Measurements from ENCODE around the gene LTBP4.
A peak's percentile ranks its signal among the peaks of the same experiment; 100 is the strongest.

Gene LTBP4

DNA sequence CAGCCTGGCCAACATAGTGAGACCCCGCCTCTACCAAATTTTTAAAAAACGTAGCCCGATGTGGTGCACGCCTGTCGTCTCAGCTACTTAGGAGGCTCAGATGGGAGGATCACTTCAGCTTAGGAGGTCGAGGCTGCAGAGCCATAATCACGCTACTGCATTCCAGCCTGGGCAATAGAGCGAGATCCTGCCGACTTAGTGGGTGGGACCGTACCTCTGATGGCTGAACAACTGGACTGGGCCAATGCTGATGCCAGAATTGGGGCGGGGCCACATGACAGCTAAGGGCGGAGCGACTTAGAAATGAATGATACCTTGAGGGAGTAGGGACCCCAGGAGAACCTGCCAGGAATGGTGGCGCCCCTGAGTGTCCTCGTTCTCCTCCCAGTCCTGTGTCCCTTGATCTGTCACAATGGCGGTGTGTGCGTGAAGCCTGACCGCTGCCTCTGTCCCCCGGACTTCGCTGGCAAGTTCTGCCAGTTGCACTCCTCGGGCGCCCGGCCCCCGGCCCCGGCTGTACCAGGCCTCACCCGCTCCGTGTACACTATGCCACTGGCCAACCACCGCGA, 3.6 kb downstream of the LTBP4 start:
- peak overlapping the region; percentile 85 to 89 for H3K4me3 Mint-ChIP-seq
- no peaks in the 10 kb centered on the region for H3K9me3 Mint-ChIP-seq
- no peak for DNase-seq
- peaks cover 14% of the 10 kb centered on the region for H3K36me3 Mint-ChIP-seq (ENCODE audit: insufficient read depth)
- H3K27ac Mint-ChIP-seq = peak overlapping the region; percentile 75 to 96
- H3K27me3 Mint-ChIP-seq = peaks cover 16 to 32% of the 10 kb centered on the region in 2 donors
- H3K4me1 Mint-ChIP-seq (ENCODE audit: low read depth in 2 of 2) = peaks cover 59 to 62% of the 10 kb centered on the region in 2 donors
- ATAC-seq (replicated peaks) = no peak

GRCh38 chr19:40605216-40605971, 4.2 kb downstream of the LTBP4 start:
- Mint-ChIP-seq H3K27me3 (peaks cover 13 to 26% of the 10 kb centered on the region in 2 donors), H3K27ac (peak overlapping the region; percentile 75 to 96), H3K4me3 (peak overlapping the region; percentile 85 to 89), H3K36me3 (ENCODE audit: insufficient read depth) (peaks cover 21% of the 10 kb centered on the region), H3K4me1 (ENCODE audit: low read depth in 2 of 2) (peaks cover 64 to 68% of the 10 kb centered on the region in 2 donors), H3K9me3 (no peaks in the 10 kb centered on the region)
- peak; percentile 60 for ATAC-seq (replicated peaks)
- DNase-seq = peak; percentile 77 to 84 (median 82)

GRCh38 chr19:40607311-40608239, 6.4 kb downstream of the LTBP4 start:
- H3K27ac Mint-ChIP-seq = peak overlapping the region; percentile 7 to 68
- peak overlapping the region; percentile 85 to 89 for H3K4me3 Mint-ChIP-seq
- DNase-seq = no peak
- peaks cover 25% of the 10 kb centered on the region for H3K36me3 Mint-ChIP-seq (ENCODE audit: insufficient read depth)
- no peak for ATAC-seq (replicated peaks)
- no peaks in the 10 kb centered on the region for H3K9me3 Mint-ChIP-seq
- peaks cover 0 to 5% of the 10 kb centered on the region in 2 donors for H3K27me3 Mint-ChIP-seq
- peaks cover 64 to 69% of the 10 kb centered on the region in 2 donors for H3K4me1 Mint-ChIP-seq (ENCODE audit: low read depth in 2 of 2)

- Mint-ChIP-seq H3K9me3 (no peaks in the 10 kb centered on the region), H3K27ac (peak overlapping the region in 1 of 2 donors; percentile 84), H3K4me1 (ENCODE audit: low read depth in 2 of 2) (peaks cover 60 to 67% of the 10 kb centered on the region in 2 donors), H3K27me3 (no peaks in the 10 kb centered on the region), H3K4me3 (peak overlapping the region; percentile 56 to 89), H3K36me3 (ENCODE audit: insufficient read depth) (peaks cover 29% of the 10 kb centered on the region)
- ATAC-seq (replicated peaks) (no peak), DNase-seq (no peak)
These were observed 7.1 kb downstream of the LTBP4 start for GRCh38 chr19:40608240-40608621.

- H3K4me3 Mint-ChIP-seq = peak overlapping the region; percentile 56 to 89
- peaks cover 27% of the 10 kb centered on the region for H3K36me3 Mint-ChIP-seq (ENCODE audit: insufficient read depth)
- H3K9me3 Mint-ChIP-seq = no peaks in the 10 kb centered on the region
- peaks cover 60 to 63% of the 10 kb centered on the region in 2 donors for H3K4me1 Mint-ChIP-seq (ENCODE audit: low read depth in 2 of 2)
- H3K27me3 Mint-ChIP-seq = no peaks in the 10 kb centered on the region
- ATAC-seq (replicated peaks) (no peak), DNase-seq (no peak)
- H3K27ac Mint-ChIP-seq = peak overlapping the region; percentile 84 to 86
These were observed 7.8 kb downstream of the LTBP4 start for GRCh38 chr19:40608957-40609356.

DNA sequence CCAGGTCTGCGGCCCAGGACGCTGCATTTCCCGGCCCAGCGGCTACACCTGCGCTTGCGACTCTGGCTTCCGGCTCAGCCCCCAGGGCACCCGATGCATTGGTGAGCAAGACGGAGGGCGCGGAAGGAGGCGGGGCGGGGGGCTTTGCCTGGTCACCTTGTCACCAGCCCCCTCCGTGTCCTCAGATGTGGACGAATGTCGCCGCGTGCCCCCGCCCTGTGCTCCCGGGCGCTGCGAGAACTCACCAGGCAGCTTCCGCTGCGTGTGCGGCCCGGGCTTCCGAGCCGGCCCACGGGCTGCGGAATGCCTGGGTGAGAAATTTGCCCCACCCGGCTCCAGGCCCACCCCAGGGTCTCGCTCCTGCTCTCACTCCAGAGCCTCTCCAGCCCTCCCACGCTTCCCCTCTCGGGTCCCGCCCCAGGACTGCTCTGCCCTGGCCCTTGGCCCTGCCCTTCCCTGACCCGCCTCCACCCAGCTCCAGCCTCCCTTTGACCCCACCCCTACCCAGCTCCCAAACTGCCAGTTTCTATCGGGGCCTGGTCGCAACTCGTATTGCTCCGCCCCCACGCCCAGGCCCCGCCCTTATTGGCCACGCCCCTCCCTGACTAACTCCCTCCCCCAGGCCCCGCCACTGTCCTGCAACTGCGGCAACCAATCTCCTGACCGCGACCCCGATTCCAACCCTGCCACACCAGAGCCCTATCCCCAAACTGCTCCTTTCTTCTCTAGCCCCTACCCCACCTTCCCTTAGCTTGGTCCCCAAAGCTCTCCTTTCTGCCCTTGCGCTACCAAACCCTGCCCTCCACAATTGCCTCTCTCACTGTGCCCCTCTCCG, 8.6 kb downstream of the LTBP4 start:
- H3K4me1 Mint-ChIP-seq (ENCODE audit: low read depth in 2 of 2) = peaks cover 61 to 63% of the 10 kb centered on the region in 2 donors

DNA sequence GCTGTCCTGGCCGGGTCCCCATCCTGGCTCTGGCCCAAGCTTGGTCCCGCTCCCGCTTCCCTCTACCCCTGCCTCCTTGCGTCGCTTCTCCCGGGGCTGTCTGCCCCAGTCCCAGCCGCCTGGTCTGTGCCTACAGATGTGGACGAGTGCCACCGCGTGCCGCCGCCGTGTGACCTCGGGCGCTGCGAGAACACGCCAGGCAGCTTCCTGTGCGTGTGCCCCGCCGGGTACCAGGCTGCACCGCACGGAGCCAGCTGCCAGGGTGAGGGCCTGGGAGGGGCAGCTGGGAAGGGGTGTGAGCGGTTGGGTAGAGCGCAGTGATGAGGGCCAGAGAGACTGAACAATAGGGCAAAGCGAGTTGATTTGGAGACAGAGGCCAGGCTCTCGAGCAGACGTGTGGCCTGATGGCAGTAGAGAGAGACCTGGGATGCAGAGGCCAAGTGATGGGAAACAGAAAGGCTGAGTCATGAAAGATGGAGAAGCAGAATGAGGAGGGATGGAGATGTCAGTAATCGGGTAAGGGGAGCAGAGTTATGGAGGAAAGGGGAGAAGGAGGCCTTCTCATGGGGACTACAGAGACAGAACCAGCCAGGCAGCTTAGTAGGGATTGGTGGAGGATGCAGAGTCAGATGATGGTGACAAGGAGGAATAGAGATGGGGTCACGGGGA, 9.4 kb downstream of the LTBP4 start:
- peaks cover 61 to 63% of the 10 kb centered on the region in 2 donors for H3K4me1 Mint-ChIP-seq (ENCODE audit: low read depth in 2 of 2)
- ATAC-seq (replicated peaks) (peak; percentile 47), DNase-seq (peak; percentile 65 to 73 (median 67))
- H3K27ac Mint-ChIP-seq = peak overlapping the region; percentile 84 to 86
- peak overlapping the region; percentile 56 to 89 for H3K4me3 Mint-ChIP-seq
- no peaks in the 10 kb centered on the region for H3K27me3 Mint-ChIP-seq
- peaks cover 32% of the 10 kb centered on the region for H3K36me3 Mint-ChIP-seq (ENCODE audit: insufficient read depth)
- no peaks in the 10 kb centered on the region for H3K9me3 Mint-ChIP-seq

More for the DNA sequence above, 8.6 kb downstream of the LTBP4 start:
- DNase-seq (peak; percentile 79 to 83 (median 82)), ATAC-seq (replicated peaks) (peak; percentile 23)
- Mint-ChIP-seq H3K9me3 (no peaks in the 10 kb centered on the region), H3K4me3 (peak overlapping the region; percentile 56 to 89), H3K27ac (peak overlapping the region; percentile 84 to 86), H3K36me3 (ENCODE audit: insufficient read depth) (peaks cover 32% of the 10 kb centered on the region), H3K27me3 (no peaks in the 10 kb centered on the region)

DNA sequence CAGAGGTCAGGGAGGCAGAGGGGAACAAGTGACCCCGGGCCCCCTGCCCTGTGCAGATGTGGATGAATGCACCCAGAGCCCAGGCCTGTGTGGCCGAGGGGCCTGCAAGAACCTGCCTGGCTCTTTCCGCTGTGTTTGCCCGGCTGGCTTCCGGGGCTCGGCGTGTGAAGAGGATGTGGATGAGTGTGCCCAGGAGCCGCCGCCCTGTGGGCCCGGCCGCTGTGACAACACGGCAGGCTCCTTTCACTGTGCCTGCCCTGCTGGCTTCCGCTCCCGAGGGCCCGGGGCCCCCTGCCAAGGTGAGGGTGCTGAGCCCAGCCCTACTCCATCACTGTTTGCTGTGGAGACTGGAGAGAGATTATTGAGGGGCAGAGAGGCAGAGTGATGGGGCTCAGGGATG, 9.9 kb downstream of the LTBP4 start:
- H3K27me3 Mint-ChIP-seq = no peaks in the 10 kb centered on the region
- peaks cover 56 to 59% of the 10 kb centered on the region in 2 donors for H3K4me1 Mint-ChIP-seq (ENCODE audit: low read depth in 2 of 2)
- H3K4me3 Mint-ChIP-seq = peak overlapping the region; percentile 56 to 89
- peaks cover 35% of the 10 kb centered on the region for H3K36me3 Mint-ChIP-seq (ENCODE audit: insufficient read depth)
- peak overlapping the region; percentile 84 to 86 for H3K27ac Mint-ChIP-seq
- H3K9me3 Mint-ChIP-seq = no peaks in the 10 kb centered on the region
- ATAC-seq (replicated peaks) (peak; percentile 4), DNase-seq (peak in 1 of 3 experiments; percentile 29)

GRCh38 chr19:40611900-40612698, 10.9 kb downstream of the LTBP4 start:
- DNase-seq (no peak), ATAC-seq (replicated peaks) (no peak)
- Mint-ChIP-seq H3K27me3 (no peaks in the 10 kb centered on the region), H3K4me3 (peak overlapping the region; percentile 97 to 98), H3K4me1 (ENCODE audit: low read depth in 2 of 2) (peaks cover 54 to 60% of the 10 kb centered on the region in 2 donors), H3K27ac (peak overlapping the region; percentile 90 to 96), H3K36me3 (ENCODE audit: insufficient read depth) (peaks cover 35% of the 10 kb centered on the region), H3K9me3 (no peaks in the 10 kb centered on the region)

GRCh38 chr19:40612831-40613689, 11.9 kb downstream of the LTBP4 start:
- Mint-ChIP-seq H3K36me3 (ENCODE audit: insufficient read depth) (peaks cover 37% of the 10 kb centered on the region), H3K4me1 (ENCODE audit: low read depth in 2 of 2) (peaks cover 48 to 54% of the 10 kb centered on the region in 2 donors), H3K9me3 (no peaks in the 10 kb centered on the region), H3K4me3 (peak overlapping the region; percentile 97 to 98), H3K27ac (peak overlapping the region; percentile 90 to 96), H3K27me3 (no peaks in the 10 kb centered on the region)
- peak; percentile 57 to 62 (median 58) for DNase-seq
- no peak for ATAC-seq (replicated peaks)

Data from effector memory CD8-positive, alpha-beta T cell (primary cell).